Gastrocnemius medialis (tissue), 4 donors: Measurements from ENCODE around the gene MRTFA.

Experiments used
- POLR2A ChIP-seq, 2 donors: fragments of 450-650 bp; IDR thresholded peaks; one replicate each; pipeline ENCODE4 v1.6.1; 2017; ENCODE audit warnings: antibody characterized with exemption in 2 of 2, mild to moderate bottlenecking in 2 of 2, moderate library complexity in 2 of 2
- TF ChIP-seq, protein P1 (sequence below), 5 experiments: fragments of 450-650 bp in 3 of 5; fragments of 200-600 bp in 2 of 5; sonication (generic) in 2 of 5; IDR thresholded peaks in 4 of 5; conservative IDR thresholded peaks in 1 of 5; 1 replicate in 4 of 5; 2 replicates in 1 of 5; pipeline ENCODE4 v1.5.1; 2016 to 2019; ENCODE audit warnings: antibody characterized with exemption in 5 of 5, mild to moderate bottlenecking in 3 of 5, moderate library complexity in 3 of 5

GRCh38 chr22:40665312-40665711, 28.8 kb upstream of the MRTFA start:
- TF ChIP-seq, protein P1, sequence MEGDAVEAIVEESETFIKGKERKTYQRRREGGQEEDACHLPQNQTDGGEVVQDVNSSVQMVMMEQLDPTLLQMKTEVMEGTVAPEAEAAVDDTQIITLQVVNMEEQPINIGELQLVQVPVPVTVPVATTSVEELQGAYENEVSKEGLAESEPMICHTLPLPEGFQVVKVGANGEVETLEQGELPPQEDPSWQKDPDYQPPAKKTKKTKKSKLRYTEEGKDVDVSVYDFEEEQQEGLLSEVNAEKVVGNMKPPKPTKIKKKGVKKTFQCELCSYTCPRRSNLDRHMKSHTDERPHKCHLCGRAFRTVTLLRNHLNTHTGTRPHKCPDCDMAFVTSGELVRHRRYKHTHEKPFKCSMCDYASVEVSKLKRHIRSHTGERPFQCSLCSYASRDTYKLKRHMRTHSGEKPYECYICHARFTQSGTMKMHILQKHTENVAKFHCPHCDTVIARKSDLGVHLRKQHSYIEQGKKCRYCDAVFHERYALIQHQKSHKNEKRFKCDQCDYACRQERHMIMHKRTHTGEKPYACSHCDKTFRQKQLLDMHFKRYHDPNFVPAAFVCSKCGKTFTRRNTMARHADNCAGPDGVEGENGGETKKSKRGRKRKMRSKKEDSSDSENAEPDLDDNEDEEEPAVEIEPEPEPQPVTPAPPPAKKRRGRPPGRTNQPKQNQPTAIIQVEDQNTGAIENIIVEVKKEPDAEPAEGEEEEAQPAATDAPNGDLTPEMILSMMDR (IDR thresholded peaks at IDR 0.05 in 4 of 5, conservative IDR thresholded peaks at IDR 0.05 in 1 of 5) = no peak
- TF ChIP-seq POLR2A (IDR thresholded peaks at IDR 0.05) = no peak
